Activated CD4-positive, alpha-beta T cell treated with anti-CD3 and anti-CD28 coated beads, Interleukin-2, amount 50 U/mL, for 48 hours (primary cell): ENCODE results near the gene PEX16.
A peak's percentile ranks its signal among the peaks of the same experiment; 100 is the strongest.

Experiments used
- DNase-seq, 2 experiments: peaks; one replicate each; pipeline ENCODE4 v3.0.0-alpha.2; 2020

PEX16 gene

DNA sequence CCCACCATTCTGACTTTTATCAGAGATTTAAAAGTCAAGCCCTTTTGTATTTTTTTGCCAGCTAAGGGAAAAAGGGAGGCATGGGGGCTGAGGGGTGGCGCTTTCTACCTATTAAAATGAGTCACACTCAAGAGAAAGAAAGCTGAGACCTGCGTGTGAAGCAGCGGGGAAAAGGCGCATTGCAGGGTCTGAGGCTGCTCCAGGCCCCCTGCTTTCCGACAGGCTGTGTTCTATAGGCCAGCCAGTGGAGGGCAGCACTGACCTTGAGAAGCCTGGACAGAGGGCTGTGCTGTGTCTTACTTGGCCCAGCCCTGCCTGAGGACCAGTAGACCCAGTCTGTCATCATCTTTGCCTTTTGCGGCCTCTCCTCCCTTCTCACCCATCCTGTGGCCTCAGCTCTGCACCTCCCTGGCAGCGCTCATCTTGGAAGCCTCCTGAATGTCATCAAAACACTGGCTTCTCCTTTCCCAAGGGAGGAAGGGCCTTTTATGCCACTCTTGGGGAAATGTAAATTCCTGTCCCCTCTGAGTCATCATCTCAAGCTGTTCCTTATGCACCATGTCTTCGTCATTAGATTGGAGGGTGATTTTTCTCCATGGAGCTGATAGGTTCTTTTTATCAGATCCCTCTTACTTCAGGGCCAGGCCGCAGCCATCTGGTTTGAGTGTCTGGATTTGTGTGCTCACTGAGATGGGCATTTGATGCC is 44.9 kb downstream of the PEX16 start:
- peak; percentile 25 to 27 for DNase-seq

- no peak for DNase-seq
Observed at GRCh38 chr11:45871638-45872037, 46.0 kb downstream of the PEX16 start.

DNA sequence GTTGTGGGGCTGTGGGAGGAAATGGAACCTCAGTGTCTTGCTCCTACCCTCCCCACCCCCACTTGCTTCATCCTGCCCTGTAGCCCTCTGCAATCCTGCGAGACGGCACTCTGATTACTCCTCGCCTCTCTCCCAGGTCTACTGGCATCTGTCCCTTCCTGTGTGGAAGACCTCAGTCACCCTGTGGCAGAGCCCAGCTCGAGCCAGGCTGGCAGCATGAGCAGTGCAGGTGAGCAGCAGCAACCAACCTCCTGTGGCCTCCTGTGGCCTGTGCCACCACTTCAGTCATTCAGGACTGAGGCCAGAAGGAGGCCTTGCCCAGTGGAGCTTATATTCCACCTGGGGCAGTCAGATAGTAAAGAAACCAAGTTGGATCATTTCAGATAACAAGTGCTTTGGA is 47.0 kb downstream of the PEX16 start:
- DNase-seq = no peak

DNA sequence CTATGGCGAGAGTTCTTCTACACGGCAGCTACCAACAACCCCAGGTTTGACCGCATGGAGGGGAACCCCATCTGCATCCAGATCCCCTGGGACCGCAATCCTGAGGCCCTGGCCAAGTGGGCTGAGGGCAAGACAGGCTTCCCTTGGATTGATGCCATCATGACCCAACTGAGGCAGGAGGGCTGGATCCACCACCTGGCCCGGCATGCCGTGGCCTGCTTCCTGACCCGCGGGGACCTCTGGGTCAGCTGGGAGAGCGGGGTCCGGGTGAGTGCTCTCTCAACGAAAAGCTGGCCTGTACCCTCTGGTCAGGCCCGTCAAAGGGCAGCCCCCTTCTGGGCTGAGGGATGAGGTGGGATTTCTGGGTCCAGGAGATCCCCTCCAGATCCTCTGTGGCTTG is 48.1 kb downstream of the PEX16 start:
- no peak for DNase-seq

DNA sequence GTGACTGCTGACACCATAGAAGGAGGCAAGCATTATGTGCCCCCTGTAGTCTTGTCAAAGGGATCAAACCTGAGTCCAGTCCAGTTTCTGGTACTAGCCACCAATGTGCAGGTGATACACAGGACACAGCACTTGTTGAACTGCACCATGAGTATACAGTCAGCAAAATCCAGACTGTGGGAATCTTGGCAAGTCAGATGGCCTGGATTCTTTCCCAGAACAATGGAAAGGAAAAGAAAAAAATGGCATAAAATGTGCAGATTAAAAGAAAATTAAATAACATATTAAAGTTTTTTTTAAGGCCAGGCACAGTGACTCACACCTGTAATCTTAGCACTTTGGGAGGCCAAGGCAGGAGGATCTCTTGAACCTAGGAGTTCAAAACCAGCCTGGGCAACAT is 53.6 kb downstream of the PEX16 start:
- no peak for DNase-seq

DNA sequence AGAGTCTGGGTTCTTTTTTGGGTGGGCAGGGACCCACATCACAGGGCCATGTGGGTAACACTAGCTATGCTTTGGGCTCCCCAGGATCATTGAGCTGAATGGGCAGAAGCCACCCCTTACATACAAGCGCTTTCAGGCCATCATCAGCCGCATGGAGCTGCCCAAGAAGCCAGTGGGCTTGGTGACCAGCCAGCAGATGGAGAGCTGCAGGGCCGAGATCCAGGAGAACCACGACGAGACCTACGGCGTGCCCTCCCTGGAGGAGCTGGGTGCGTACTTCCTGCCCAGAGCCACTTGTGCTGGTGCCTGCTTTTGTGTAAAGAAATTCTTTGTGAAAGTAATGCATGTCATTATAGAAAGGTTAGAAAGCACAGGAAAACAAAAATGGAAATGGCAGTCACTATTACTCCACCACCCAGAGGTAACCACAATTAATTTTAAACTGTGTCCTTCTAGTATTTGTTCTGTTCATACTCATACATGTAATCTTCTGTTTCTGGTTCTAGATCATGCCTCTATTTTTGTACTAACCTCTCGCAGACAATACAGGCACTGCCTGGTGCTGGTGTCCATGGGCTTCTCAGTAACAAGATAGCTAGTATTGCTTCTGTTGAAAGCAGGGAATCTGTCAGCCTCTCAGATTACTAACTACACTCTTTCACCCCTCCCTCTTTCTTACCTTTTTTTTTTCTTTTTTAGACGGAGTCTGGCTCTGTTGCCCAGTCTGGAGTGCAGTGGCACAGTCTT is 56.7 kb downstream of the PEX16 start:
- DNase-seq = no peak

DNA sequence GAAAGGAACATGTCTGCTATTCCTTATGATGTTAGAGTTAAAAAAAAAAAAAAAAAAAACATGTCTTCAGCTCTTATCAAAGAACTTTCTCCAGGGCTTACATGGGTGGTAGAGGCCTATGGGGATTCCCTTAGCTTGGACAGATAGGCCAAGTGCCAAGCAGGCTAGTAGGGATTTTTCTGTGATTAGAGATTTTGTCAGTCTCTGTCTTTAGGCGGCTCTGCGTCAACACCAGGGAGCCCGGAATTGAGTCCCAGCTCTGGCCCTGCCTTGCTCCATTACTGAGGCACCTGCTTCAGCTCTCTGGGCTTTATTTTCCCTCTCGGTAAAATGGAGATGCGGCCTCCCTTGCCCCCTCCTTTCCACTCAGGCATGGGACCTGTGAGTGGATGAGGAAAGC is 57.3 kb downstream of the PEX16 start:
- no peak for DNase-seq
